HepG2 (cell line): ENCODE measurements around the gene APBB3. TPM values are rescaled to one million over a fixed set of nuclear protein-coding genes. Genes with fewer than 3 reads are reported as not detected.

Source experiments
- ATAC-seq: fragments of 200-7000 bp; cut with Tn5 transposase; 3 replicates; pipeline ENCODE4 v1.9.1; 2020; ENCODE audit warnings: mild to moderate bottlenecking, moderate library complexity
- BruUV-seq: library from RNA; stranded (reverse); fragments of 400-500 nt; replicated peaks from 2 replicates; lab custom pipeline; 2021; lab: Mats Ljungman, UMichigan
- CTCF ChIA-PET: fragments of 300-600 bp; formaldehyde crosslinking; extraction: SDS; loops from one replicate; lab custom pipeline; 2021; ENCODE audit warnings: low total read pairs, inconsistent platforms, low intra/inter-chr PET ratio; lab: Yijun Ruan, JAX
- POLR2A ChIA-PET: fragments of 350-600 bp; sonication (Branson Sonifier 250); formaldehyde crosslinking; loops from one replicate; lab custom pipeline; 2020; ENCODE audit warnings: antibody characterized with exemption, inconsistent platforms; lab: Yijun Ruan, JAX
- DNase-seq: peaks from one replicate; pipeline ENCODE4 v3.0.0-alpha.2; 2015; ENCODE audit warnings: low spot score
- FAIRE-seq: peaks from 3 replicates; lab custom pipeline; 2011; peaks lifted over from hg19 to GRCh38; lab: Jason Lieb, UNC
- H2AFZ ChIP-seq: one replicate; pipeline ENCODE4 v1.6.1; 2011; ENCODE audit warnings: low read length, inconsistent platforms
- H3K27ac ChIP-seq: fragments of 300-600 bp; 3 replicates; pipeline ENCODE4 v1.8.0; 2011; ENCODE audit warnings: mixed run types, mild to moderate bottlenecking, mixed read lengths, low read length, inconsistent platforms; ENCODE audit not compliant: insufficient read depth; ENCODE audit errors: extremely low read length
- H3K27me3 ChIP-seq, 2 experiments: fragments of 200-600 bp in 1 of 2; 2 replicates in 1 of 2; 3 replicates in 1 of 2; pipeline versions ENCODE4 v1.6.0 to v1.8.0; 2011; ENCODE audit warnings: low read length in 2 of 2, mild to moderate bottlenecking in 2 of 2, moderate library complexity in 2 of 2, inconsistent platforms in 1 of 2; ENCODE audit not compliant: insufficient read depth in 2 of 2, control insufficient read depth in 1 of 2
- H3K36me3 ChIP-seq, 2 experiments: fragments of 200-600 bp in 1 of 2; replicated peaks in 1 of 2; 2 replicates in 1 of 2; 3 replicates in 1 of 2; pipeline versions ENCODE4 v1.5.1 to v1.8.0; 2011; ENCODE audit warnings: low read length in 2 of 2, inconsistent platforms in 1 of 2; ENCODE audit not compliant: insufficient read depth in 2 of 2, control insufficient read depth in 1 of 2
- H3K4me1 ChIP-seq: 2 replicates; pipeline ENCODE4 v1.5.1; 2012; ENCODE audit warnings: low read length, inconsistent platforms; ENCODE audit not compliant: insufficient read depth
- H3K4me2 ChIP-seq: 2 replicates; pipeline ENCODE4 v1.6.0; 2011; ENCODE audit warnings: low read depth, low read length, inconsistent platforms
- H3K4me3 ChIP-seq, 3 experiments: fragments of 200-600 bp in 1 of 3; sonication (generic), shearing (Covaris generic) in 1 of 3; replicated peaks in 1 of 3; 2 replicates each; pipeline ENCODE4 v1.5.1; 2011 to 2016; ENCODE audit warnings: low read length in 3 of 3, inconsistent platforms in 2 of 3, low read depth in 2 of 3, mild to moderate bottlenecking in 2 of 3, control low read depth in 1 of 3, mixed read lengths in 1 of 3; ENCODE audit not compliant: insufficient read depth in 1 of 3
- H3K79me2 ChIP-seq: one replicate; pipeline ENCODE4 v1.6.1; 2011; ENCODE audit warnings: low read length, inconsistent platforms; ENCODE audit not compliant: insufficient read depth
- H3K9ac ChIP-seq: 2 replicates; pipeline ENCODE4 v1.6.0; 2011; ENCODE audit warnings: mild to moderate bottlenecking, low read depth, low read length, inconsistent platforms; ENCODE audit not compliant: insufficient read depth
- H3K9me3 ChIP-seq: 2 replicates; pipeline ENCODE4 v1.5.1; 2012; ENCODE audit warnings: mild to moderate bottlenecking, low read length
- H4K20me1 ChIP-seq: 2 replicates; pipeline ENCODE4 v1.6.0; 2011; ENCODE audit warnings: inconsistent platforms, mild to moderate bottlenecking, low read length, moderate library complexity; ENCODE audit not compliant: insufficient read depth
- SSRP1 ChIP-seq: IDR thresholded peaks from 2 replicates; pipeline ENCODE4 v1.6.1; 2016; ENCODE audit warnings: control low read depth
- ZNF614 ChIP-seq: IDR thresholded peaks from 2 replicates; pipeline ENCODE4 v1.6.1; 2018; ENCODE audit warnings: missing biosample characterization, missing genetic modification reagents, inconsistent platforms, borderline replicate concordance
- ZNF644 ChIP-seq: IDR thresholded peaks from 2 replicates; pipeline ENCODE4 v1.6.1; 2016; ENCODE audit warnings: low read depth
- WGBS: methylation state at CpG from one replicate; pipeline ENCODE4 v1.1.6; 2017; ENCODE audit warnings: low lambda C conversion rate; 5-methylcytosine and 5-hydroxymethylcytosine counted together
- in situ Hi-C: cut with HindIII; loops from 2 replicates; pipeline ENCODE4 v1.10.0; 2017; ENCODE audit warnings: low pct_unique_long_range_greater_than_20kb; ENCODE audit not compliant: extremely low pct_ligation_motif_present
- intact Hi-C: fragments of 100-400 bp; cut with micrococcal nuclease; formaldehyde crosslinking; loops from one replicate; pipeline ENCODE4 v1.10.0; 2022; ENCODE audit not compliant: unreplicated experiment
- polyA plus RNA-seq, 8 experiments: library from polyadenylated mRNA; depleted of rRNA in 3 of 8; stranded (reverse) in 7 of 8; unstranded in 1 of 8; fragments of >200 nt; fragmentation: Illumina TruSeq in 4 of 8; extraction: Trizol in 4 of 8; gene quantifications; 2 replicates each; pipeline versions ENCODE4 v1.2.1 to v1.2.3, GENCODE V29; 2011 to 2016; ENCODE audit warnings: low read depth in 4 of 8, missing spikeins in 1 of 8, mixed read lengths in 1 of 8; ENCODE audit not compliant: insufficient read depth in 1 of 8
- total RNA-seq, 5 experiments: library from RNA; depleted of rRNA; stranded (reverse); fragments of >200 nt; fragmentation: Illumina TruSeq; extraction: Trizol; gene quantifications; 2 replicates each; pipeline ENCODE4 v1.2.3, GENCODE V29; 2016; ENCODE audit warnings: low read depth in 1 of 5
- TF ChIP-seq, protein P1 (sequence below): sonication (generic); formaldehyde crosslinking; IDR thresholded peaks from 2 replicates; pipeline ENCODE4 v1.4.0; 2020; ENCODE audit warnings: mild to moderate bottlenecking, low read depth, missing genetic modification reagents
- TF ChIP-seq, protein P2 (sequence below): sonication (generic); formaldehyde crosslinking; IDR thresholded peaks from 2 replicates; pipeline ENCODE4 v1.4.0; 2020; ENCODE audit warnings: missing genetic modification reagents
- TF ChIP-seq, protein P3 (sequence below): sonication (generic); formaldehyde crosslinking; IDR thresholded peaks from 2 replicates; pipeline ENCODE4 v1.4.0; 2020; ENCODE audit warnings: missing genetic modification reagents
- TF ChIP-seq, protein P4 (sequence below): sonication (generic); formaldehyde crosslinking; IDR thresholded peaks from 2 replicates; pipeline ENCODE4 v1.5.0; 2020; ENCODE audit warnings: missing genetic modification reagents

The APBB3 gene
- total and polyA plus RNA-seq, 2 of the 13 experiments (the other 11 are each of a cell fraction or from before 2014, with no cell fraction given) = 0.38 to 0.78 TPM

DNA sequence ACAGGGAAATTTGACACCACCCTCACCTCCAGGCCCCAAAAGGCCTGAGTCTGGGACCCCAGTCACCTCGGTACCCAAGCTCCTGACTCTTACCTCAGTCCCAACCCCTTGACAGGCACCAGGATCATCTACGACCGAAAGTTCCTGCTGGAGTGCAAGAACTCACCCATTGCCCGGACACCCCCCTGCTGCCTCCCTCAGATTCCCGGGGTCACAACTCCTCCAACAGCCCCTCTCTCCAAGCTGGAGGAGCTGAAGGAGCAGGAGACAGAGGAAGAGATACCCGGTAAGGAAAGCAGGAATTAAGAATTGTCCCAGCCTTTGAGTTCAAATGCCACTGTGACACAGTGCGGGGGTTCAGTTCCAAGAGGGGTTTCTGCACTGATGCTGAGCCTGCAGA lies 15.6 kb downstream of the APBB3 start (continued):
- TF ChIP-seq, protein P1, sequence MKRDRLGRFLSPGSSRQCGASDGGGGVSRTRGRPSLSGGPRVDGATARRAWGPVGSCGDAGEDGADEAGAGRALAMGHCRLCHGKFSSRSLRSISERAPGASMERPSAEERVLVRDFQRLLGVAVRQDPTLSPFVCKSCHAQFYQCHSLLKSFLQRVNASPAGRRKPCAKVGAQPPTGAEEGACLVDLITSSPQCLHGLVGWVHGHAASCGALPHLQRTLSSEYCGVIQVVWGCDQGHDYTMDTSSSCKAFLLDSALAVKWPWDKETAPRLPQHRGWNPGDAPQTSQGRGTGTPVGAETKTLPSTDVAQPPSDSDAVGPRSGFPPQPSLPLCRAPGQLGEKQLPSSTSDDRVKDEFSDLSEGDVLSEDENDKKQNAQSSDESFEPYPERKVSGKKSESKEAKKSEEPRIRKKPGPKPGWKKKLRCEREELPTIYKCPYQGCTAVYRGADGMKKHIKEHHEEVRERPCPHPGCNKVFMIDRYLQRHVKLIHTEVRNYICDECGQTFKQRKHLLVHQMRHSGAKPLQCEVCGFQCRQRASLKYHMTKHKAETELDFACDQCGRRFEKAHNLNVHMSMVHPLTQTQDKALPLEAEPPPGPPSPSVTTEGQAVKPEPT (CRISPR knock-in tag) = no peak
- TF ChIP-seq, protein P2, sequence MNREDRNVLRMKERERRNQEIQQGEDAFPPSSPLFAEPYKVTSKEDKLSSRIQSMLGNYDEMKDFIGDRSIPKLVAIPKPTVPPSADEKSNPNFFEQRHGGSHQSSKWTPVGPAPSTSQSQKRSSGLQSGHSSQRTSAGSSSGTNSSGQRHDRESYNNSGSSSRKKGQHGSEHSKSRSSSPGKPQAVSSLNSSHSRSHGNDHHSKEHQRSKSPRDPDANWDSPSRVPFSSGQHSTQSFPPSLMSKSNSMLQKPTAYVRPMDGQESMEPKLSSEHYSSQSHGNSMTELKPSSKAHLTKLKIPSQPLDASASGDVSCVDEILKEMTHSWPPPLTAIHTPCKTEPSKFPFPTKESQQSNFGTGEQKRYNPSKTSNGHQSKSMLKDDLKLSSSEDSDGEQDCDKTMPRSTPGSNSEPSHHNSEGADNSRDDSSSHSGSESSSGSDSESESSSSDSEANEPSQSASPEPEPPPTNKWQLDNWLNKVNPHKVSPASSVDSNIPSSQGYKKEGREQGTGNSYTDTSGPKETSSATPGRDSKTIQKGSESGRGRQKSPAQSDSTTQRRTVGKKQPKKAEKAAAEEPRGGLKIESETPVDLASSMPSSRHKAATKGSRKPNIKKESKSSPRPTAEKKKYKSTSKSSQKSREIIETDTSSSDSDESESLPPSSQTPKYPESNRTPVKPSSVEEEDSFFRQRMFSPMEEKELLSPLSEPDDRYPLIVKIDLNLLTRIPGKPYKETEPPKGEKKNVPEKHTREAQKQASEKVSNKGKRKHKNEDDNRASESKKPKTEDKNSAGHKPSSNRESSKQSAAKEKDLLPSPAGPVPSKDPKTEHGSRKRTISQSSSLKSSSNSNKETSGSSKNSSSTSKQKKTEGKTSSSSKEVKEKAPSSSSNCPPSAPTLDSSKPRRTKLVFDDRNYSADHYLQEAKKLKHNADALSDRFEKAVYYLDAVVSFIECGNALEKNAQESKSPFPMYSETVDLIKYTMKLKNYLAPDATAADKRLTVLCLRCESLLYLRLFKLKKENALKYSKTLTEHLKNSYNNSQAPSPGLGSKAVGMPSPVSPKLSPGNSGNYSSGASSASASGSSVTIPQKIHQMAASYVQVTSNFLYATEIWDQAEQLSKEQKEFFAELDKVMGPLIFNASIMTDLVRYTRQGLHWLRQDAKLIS (CRISPR knock-in tag) = no peak
- TF ChIP-seq, protein P3, sequence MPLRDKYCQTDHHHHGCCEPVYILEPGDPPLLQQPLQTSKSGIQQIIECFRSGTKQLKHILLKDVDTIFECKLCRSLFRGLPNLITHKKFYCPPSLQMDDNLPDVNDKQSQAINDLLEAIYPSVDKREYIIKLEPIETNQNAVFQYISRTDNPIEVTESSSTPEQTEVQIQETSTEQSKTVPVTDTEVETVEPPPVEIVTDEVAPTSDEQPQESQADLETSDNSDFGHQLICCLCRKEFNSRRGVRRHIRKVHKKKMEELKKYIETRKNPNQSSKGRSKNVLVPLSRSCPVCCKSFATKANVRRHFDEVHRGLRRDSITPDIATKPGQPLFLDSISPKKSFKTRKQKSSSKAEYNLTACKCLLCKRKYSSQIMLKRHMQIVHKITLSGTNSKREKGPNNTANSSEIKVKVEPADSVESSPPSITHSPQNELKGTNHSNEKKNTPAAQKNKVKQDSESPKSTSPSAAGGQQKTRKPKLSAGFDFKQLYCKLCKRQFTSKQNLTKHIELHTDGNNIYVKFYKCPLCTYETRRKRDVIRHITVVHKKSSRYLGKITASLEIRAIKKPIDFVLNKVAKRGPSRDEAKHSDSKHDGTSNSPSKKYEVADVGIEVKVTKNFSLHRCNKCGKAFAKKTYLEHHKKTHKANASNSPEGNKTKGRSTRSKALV (CRISPR knock-in tag) = no peak

DNA sequence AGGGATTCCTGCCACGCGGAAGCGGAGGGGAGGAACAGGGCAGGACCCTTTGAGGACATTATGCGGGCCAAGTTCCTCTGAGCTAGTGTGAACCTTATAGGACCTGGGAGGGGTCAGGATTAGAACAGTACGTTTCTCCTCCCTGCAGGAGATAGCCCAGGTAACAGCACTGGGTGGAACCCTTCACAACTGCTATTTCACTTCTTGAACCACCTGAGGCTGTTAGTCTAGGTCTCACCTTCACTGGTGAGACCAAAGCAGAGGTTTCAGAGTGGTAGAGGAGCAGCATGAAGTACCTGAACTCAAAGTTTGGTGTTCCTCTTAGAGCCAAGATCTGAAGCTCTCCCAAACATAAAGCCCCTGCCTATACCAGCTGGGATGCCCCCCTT lies 16.1 kb downstream of the APBB3 start:
- Histone ChIP-seq H3K4me3 (no peak overlapping the region), H3K27me3 (no peaks in the 10 kb centered on the region), H2AFZ (no peak overlapping the region), H3K27ac (peak overlapping the region; percentile 86), H3K4me1 (peaks cover 27% of the 10 kb centered on the region), H3K79me2 (peaks cover 2% of the 10 kb centered on the region), H4K20me1 (no peaks in the 10 kb centered on the region; the same call in none of the 2 replicates), H3K9ac (no peak overlapping the region), H3K4me2 (no peak overlapping the region), H3K36me3 (peaks cover 12 to 48% of the 10 kb centered on the region in 2 experiments), H3K9me3 (no peaks in the 10 kb centered on the region)
- DNase-seq = no peak
- TF ChIP-seq SSRP1 (no peak), ZNF644 (CRISPR knock-in tag) (no peak), ZNF614 (CRISPR knock-in tag) (no peak)
- TF ChIP-seq, protein P4, sequence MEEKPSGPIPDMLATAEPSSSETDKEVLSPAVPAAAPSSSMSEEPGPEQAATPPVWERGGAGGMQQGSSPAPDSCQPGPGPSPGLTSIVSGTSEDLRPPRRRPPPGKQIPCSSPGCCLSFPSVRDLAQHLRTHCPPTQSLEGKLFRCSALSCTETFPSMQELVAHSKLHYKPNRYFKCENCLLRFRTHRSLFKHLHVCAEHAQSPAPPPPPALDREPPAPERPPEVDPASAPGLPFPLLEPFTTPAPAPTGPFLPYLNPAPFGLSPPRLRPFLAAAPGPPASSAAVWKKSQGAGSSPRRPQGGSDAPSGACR (CRISPR knock-in tag) = 0 out of 2 replicates have a peak, but pooled peaks have one; percentile 0
- WGBS = 94% methylated on average over 5 of the region's 5 CpGs
- no TSS peak for BruUV-seq
- no peak for ATAC-seq
- in situ Hi-C loops = no loop called here
- ChIA-PET CTCF (no interaction called here), POLR2A (interaction anchor here (1.5 to 4.5 kb wide), 5 partner anchors 10 to 163 kb away, joined by 5 to 70 read pairs (median 25); partner anchors contain the start of genes IK, NDUFA2, SRA1 and TMCO6)
- intact Hi-C loops = loop anchor here (5.0 kb wide), 1 partner anchor 179 kb away; no protein-coding TSS in a partner anchor
- FAIRE-seq = no peak
